GM03348 (cell line): ENCODE measurements around the gene UBASH3B.

Source experiments
- DNase-seq: peaks from one replicate; pipeline ENCODE4 v3.0.0; 2012; ENCODE audit warnings: low spot score

UBASH3B gene

DNA sequence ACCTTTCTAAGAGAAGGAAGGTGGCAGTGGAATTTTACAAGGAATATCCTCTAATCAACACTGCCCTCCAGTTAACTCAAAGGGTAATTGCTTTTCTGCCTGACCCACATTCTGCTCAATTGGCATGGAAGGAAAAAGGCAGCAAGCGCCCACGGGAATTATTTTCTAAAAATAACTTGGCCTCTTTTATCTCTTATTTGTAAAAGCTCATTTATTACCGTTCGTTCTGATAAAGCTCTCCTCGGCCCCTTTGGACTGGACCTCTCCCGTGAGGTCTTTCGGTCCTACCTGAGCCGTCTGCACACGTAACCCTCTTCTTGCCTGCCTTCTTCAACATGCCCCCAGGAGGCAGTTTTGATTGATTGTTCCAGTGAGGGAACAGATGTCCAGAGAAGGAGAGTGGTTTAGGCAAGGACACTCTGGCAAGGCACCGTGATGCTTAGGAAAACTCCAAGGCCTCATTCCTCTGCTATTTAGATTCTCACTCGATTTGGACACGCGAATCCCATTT is 129.6 kb downstream of the UBASH3B start:
- DNase-seq = no peak

DNA sequence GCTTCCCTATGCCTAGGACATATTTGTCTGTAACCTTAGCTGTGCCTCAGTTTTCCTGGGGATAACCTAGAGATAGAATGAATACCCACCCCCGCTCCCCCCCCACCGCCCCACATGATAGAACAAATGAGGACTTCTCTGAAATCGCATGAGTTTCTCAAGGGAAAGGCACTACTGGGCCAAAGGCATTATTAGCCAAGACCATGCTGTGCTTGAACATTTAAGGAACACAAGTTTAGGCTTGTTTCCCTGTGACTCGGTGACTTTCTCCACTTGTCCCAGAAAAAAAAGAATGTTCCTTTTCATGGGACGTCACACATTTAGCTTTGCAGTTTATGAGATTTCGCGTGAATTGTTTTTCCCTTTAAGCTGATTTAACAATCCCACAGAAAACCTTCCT is 131.4 kb downstream of the UBASH3B start:
- DNase-seq = no peak

DNA sequence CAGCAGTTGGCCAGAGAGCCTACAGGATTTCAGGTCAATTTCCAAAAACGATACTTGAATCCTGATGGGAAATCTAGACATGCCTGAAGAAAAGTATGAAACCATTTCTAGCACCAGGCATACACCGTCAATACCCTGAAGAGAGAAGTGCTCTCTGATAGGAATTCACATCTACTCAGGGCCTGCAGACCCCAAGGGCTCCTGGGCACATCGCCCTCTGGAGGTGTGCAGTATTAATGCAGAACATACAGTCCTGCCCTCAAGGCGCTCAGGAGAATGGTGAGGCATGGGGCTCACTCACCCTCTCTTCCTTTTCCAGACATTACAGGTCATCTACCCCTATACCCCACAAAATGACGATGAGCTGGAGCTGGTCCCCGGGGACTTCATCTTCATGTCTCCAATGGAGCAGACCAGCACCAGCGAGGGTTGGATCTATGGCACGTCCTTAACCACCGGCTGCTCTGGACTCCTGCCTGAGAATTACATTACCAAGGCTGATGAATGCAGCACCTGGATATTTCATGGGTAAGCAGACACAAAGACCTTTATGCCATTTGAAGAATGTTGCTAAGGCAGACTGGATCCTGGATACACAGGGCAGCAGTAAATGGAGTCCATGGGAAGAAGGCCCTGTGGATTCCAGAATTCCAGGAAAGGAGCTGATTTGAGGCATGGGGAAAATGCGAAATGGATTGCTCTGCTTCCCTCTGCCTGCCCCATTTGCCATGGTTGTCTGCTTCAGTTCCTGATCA is 133.4 kb downstream of the UBASH3B start:
- no peak for DNase-seq

DNA sequence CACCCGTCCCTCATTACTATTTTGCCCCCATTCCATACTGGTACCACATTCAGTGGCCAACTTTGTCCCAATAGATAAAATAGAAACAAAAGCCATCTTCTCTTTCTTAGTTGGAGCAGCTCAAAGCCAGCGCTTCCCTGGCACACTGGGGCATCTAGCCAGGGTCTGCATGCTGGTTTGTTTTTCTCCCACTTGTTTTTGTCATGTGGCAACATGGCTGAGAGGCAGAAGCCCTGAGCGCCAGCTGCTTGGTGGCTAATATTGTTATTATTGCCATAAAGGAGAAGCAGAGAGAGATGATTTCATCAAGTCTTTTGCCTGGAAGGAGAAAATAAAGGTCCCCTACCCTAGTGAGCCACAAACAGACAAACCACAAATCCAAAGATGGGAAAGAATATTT is 134.4 kb downstream of the UBASH3B start:
- no peak for DNase-seq

DNA sequence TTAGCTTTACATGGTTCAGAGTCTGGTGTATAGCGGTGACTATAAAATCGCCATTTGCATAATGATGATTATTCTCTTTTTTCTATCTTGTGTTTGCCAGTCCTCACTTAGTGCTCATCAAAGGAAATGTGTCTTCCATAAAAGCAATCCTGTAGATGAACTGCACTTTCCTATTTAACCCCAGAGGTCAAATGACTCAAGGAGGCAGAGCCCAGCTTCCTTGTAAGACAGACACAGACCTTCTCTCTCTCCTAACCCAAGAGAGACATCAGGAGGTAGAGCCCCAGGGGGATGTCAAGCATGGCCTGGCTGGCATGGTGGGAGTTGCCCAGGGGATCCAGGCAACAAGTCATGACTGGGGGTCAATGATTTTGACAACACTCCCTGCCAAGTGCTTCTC is 135.9 kb downstream of the UBASH3B start:
- DNase-seq = no peak

DNA sequence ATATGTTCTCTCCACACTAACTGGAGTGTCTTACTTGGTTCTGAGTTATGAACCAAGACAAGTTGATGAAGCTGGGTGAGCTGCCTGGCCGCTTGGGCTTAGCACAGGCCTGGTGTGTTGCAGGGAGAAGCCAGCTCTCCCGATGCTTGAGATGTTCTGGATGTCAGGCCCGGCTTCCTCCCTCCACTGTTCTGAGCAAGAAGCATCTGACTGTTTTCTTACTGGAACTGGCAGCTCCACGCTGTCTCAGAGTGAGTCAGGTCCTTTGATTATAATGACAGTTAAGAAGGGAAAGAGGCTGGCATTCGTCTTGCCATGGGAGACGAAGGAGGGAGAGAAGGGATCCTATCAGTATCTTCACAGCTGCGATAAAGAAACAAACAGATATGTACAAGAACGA is 136.3 kb downstream of the UBASH3B start:
- peak; percentile 72 for DNase-seq

DNA sequence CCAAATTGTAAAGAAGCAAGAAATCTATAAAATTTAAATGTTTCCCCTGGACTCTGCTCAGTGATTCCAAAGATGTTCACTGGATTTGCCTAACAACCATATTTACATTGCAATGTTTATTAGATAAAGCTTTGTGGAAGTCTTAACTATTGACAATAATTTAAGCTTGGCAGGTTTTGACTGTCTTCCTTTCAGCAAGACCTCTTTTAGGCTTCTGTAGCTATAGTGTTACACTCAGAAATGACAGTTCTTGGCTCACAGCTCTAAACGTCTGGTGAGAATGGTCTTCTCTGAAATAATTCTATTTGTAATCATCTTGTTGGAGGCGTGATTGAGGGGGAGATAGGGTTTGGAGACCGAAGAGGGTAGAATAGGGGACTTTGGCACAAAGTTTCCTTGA is 138.0 kb downstream of the UBASH3B start:
- DNase-seq = no peak

DNA sequence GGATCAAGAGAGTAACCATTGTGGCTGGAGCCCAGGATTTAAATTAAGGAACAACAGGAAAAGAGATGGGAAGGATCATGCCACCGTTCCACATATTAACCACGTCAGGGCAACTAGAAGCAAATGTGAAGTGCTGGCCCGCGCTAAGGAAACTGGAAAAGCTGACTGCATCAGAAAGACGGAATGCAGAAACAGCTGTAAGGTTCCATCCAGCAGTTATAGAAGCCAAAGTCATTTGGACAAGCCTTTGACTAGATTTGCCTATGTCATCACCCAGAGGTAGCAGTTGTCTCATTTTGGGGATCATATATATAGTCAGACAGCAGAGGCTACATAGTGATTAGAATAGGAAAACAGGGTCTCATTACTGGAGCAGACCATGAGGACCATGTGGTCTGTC is 139.8 kb downstream of the UBASH3B start:
- DNase-seq = no peak

DNA sequence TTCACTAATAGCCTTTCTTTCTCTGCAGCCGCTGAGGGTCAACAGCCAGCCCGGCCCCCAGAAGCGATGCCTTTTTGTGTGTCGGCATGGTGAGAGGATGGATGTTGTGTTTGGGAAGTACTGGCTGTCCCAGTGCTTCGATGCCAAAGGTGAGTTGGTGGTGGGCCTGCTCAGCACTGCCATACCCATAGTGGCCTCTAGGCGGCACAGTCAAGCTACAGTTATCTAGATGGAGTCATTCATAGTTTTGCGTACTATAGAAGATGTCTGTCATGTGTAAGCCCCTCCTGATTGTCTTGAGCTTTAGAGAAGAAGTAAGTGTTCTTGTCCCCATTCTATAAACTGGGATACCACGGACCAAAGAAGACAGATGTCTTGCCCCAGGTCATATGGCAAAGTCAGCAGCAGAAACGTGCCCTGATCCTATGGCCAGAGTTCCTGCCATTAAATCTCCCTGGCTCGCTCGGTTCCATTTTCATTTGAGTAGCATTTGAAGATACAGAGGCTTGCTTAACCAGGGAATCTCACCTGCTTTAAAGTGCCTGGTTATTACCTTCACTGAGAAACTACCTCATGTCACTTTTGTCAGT is 140.7 kb downstream of the UBASH3B start:
- DNase-seq = peak; percentile 59

DNA sequence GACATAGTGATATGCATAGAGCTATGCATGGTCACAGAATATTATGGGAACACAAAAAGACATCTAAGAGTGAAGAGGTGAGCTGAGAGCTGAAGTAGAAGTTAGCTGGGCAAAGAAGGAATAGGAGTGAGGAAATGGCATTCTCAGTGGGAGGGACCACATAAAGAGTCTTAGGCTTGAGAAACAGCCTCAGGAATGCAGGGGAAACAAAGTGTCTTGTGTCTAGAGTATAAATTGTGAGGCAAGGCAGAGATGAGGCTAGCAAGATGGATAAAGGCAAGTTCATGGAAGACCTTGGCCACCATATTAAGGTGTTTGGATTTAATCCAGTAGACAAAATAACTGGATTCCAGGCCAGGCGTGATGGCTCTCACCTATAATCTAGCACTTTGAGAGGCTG is 142.1 kb downstream of the UBASH3B start:
- DNase-seq = no peak

DNA sequence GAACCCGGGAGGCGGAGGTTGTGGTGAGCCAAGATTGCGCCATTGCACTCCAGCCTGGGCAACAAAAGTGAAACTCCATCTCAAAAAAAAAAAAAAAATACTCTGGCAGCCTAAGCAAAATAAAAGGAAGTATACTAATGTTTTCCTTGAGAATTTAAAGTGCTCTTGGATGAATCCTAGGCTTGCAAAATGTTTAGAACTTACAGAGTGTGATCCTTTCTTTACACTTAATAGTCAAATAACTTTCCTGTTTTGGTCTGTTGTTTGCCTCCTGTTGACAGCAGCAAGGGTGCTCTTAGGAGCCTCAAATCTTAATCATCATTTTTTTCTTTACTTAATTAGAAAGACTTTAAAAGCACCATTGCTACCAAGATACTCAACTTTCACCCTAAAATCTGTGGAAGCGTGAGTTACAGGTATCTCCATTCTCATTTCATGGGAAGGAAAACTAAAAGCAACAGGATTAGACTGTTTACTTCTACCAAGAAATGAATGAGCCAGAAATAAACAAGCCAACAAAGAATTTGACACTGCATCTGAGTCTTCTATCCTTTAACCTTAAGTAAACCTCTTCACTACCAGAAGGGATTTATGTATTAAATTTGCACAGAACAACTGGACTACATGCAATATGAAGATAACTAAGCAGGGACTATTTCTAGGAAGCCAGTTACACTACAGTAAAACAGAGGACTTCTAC is 144.0 kb downstream of the UBASH3B start:
- no peak for DNase-seq

DNA sequence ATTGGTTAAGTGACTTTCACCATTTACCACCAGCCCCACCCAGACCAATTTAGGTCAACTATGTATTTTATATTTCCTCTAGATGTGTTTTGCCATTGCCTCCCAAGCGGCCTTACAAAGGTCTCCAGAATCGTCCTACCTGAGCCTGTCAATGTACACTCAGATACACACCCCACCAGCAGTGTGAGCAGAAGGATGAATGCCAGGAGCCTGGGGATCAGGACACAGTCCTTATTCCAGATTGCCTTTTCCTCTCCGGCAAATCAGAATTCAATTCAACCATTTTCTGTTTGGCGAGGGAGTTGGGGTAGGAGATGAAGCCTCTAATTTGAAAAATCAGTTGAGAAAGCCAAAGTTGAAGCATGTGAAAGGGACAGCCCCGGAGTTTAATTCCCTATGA is 147.4 kb downstream of the UBASH3B start:
- no peak for DNase-seq

DNA sequence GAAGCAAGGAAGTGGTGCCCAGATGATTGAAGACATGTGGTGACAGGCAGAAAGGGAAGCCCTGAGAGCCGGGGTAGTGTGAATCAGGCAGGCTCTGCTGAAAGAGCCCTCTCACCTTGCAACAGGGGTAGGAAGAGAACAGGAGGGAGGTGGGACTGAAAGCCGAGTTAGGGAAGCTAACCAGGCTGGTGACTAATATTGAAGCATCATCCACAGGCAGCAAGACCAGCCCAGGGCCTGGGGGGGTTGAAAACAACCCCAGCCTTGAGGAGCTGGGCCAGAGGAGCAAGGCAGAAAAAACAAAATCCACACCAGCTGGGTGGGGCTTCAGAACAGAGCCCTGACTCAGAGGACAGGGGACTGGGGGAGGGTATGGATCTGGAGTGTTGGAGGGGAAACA is 147.8 kb downstream of the UBASH3B start:
- peak; percentile 79 for DNase-seq

DNA sequence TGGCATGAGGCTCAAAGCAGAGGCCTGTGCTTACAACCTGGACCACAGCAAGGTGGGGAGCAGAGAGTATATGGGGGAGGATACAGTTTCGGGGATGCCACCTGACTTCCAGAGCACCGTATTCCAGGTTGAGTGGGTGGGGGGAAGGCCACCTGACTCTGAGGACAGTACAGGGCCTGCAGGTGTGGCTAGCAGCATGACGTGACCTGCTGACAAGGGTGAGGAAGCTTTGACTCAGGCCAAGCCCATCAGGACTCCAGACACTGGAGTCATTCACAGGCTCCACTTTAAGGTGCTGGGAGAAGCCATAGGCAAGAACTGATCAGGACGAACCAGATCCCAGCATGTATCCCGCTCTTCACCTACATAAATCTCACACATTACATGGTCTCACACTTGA is 148.2 kb downstream of the UBASH3B start:
- no peak for DNase-seq

DNA sequence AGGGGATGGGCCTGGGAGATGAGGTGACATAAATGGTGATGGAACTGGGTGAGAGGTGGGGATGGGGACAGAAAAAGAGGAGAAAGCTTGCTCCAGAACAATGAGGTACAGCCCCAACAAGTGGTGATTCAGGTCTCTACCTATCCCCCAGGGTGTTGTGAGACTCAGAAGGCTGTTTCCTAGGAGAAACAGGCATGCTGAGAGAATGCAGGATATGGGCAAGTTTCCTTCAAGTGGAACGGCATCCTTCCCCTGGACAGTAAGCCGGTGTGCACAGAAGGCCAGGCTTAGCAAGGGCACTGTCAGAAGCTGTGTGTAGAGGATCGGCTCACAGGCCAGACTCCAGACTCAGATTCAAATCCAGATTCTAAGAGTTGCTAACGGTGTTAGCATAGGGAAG is 148.6 kb downstream of the UBASH3B start:
- DNase-seq = peak; percentile 47

DNA sequence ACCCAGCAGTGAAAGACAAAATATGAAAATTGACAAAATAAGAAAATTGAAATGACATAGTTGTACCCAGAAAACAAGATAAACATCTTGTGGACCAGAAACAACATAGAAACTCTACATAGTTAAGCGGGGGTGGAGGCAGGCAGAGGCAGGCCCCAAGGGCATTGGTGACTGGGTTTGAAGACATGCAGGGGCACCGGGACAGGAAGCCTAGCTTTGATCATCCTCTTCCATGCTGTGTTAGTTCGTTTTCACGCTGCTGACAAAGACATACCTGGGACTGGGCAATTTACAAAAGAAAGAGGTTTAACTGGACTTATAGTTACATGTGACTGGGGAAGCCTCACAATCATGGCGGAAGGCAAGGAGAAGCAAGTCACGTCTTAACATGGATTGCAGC is 149.3 kb downstream of the UBASH3B start:
- DNase-seq = no peak

DNA sequence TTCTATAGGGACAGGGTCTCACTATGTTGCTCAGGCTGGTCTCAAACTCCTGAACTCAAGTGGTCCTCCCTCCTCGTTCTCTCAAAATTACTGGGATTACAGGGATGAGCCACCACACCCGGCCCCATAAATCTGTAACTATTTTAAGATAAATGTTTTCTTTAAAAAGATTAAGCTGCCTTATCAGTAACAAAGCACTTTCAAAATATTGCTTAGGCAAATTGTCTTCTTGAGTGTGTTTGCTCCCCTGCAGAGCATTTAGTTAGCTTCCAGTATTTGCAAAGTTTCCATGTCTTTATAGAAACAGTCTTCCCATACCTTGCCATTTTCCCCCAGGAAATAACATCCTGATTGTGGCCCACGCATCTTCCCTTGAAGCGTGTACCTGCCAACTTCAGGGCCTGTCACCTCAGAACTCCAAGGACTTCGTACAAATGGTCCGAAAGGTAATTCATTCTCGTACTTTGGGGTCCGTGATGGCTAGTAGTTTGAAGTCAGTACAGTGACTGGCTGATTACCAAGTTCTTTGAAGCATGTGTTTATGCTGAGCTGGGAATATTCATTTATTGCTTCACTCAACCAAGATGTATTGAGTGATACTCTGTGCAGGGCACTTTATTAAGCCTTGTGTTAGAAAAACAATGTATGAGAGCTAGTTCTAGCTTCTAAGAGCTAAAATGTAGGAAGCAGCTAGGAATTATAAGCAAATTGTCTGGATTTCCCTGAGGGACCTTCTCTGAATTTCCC is 152.4 kb downstream of the UBASH3B start:
- DNase-seq = no peak

DNA sequence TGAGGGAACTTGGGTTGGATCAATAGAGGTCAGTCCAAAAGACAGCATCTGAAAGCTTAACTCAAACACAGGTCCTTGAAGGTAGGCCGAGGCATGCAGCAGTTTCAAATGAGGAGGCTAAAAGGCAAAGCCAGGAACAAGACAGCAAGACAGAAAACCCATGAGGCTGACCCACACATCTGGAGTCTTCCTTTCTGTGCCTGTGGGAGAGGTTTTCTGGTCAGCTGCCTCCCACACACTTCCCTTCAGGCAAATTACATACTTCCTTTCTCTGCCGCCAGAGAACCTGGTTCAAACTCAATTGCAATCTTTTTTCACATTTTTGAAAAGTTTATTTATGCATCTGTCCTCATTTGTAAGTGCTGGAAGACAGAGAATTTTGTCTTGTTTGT is 153.0 kb downstream of the UBASH3B start:
- peak; percentile 69 for DNase-seq

DNA sequence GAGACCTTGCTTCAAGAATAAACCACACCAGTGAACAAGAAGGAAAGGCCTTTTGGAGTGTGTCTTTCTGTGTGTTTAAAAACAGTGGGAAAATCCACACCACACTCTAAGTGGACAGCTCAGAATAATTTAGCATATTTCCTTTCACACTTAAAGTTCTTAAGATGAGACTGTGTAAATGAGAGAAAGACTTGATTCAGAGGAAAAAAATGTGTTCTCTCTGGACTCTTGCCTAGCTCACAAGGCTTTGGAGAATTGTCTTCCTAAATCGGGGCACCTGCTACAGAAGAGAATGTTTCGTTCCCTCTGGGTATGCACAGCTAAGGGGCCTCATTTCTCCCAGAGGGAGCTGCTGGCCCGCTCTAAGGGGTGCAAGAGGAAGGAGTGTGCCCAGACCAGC is 154.3 kb downstream of the UBASH3B start:
- DNase-seq = peak; percentile 40

DNA sequence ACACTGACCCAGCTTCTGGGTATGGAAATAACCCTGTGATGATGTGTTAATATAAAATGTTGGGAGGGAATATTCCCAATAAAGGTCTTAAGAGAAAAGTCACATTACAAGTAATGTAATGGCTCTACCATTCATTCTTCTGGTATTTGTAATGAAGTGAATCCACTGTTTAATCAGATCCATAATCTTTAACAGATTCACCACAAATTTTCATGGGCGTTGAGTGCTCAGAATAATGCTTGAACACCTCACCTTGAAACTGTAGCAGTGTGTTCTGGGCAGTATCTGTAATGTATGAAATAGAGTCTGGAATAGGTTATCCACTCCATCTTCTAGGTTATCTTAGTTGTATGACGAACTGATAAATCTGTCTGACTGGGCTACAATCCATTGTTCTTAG is 156.2 kb downstream of the UBASH3B start:
- no peak for DNase-seq

DNA sequence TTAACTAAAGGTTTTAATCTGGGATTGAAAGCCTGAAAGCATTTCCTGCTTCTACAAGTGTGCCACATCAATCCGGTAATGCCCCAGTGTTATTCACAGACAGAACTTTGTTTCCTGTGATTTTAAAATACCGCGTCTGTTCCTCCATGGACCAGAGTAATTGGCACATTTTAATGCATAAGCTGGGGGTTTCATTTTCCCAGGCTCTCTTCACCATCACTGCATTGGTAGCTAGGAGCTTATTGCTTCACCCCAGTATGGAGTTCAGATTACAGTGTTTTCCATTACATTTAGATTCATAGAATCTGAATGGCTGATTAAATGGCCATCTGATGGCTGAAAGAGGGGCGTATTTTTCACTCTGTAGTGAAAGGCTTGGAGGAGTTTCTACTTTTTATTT is 157.1 kb downstream of the UBASH3B start:
- no peak for DNase-seq

DNA sequence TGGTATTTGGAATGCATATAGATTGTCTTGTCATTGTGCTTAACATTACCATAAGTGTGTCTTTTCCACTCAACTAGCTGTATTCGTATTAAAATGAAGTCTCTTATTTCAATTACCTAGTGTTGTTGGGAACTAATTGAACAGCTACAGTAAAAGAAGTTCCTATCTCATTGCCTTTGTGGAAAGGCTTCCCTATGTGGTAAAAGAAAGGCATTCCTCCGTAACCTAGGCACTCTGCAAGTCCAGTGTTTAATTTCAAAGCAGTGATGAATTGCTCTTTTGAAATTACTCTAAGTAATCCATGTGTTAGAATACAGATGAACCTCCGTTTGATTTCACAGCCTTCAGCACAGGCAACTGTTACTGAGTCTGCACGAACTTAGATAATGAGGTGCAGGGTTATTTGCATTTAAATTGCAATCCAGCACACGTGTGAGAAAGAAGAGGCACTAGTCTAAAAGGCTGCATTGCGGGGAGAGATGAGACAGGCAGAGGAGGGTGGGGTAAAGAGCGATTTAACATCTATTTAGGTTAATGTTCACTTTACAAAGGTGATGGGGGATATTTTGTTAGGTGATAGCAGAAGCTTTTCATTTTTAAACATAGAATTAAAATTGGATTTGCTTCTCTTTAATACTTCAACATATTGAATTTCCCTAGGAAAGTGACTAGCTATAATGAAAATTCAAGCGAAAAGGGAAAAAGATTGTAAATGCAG is 157.8 kb downstream of the UBASH3B start:
- DNase-seq = no peak
